ENCODE results near the gene KRT8.
"Not testable (repeated sequence)": the region's sequence is repeated elsewhere in the genome, so short reads cannot be mapped to it uniquely, and the experiment has no call there.

KRT8 gene

GRCh38 chr12:52900166-52900895, 4.5 kb downstream of the KRT8 start:
- FAIRE-seq, result no peak

DNA sequence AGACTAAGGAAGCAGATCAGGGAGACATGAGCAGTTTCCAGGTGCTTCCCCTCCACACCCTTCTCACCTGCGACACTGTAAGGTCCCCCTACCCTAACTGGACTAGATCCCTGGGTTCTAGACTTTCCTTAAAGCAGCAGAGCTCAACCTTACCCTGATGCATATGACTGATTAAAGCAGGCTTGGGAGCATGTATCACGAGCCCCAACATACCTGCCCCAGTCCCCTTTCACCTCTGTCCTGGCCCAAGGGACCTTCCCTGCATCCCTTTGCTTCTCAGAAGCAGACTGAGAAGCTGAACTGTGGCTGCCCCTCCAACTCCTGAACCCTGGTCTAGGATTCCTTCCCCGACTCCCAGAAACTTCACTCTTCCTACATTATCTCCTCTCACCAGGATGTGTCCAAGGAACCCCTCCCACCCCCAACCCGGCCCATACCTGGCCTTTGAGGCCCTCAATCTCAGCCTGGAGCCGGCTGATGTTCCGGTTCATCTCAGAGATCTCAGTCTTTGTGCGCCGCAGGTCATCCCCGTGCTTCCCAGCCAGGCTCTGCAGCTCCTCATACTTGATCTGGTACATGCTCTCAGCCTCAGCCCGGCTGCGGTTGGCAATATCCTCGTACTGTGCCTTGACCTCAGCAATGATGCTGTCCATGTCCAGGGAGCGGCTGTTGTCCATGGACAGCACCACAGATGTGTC, 5.4 kb downstream of the KRT8 start:
- FAIRE-seq, result no peak

DNA sequence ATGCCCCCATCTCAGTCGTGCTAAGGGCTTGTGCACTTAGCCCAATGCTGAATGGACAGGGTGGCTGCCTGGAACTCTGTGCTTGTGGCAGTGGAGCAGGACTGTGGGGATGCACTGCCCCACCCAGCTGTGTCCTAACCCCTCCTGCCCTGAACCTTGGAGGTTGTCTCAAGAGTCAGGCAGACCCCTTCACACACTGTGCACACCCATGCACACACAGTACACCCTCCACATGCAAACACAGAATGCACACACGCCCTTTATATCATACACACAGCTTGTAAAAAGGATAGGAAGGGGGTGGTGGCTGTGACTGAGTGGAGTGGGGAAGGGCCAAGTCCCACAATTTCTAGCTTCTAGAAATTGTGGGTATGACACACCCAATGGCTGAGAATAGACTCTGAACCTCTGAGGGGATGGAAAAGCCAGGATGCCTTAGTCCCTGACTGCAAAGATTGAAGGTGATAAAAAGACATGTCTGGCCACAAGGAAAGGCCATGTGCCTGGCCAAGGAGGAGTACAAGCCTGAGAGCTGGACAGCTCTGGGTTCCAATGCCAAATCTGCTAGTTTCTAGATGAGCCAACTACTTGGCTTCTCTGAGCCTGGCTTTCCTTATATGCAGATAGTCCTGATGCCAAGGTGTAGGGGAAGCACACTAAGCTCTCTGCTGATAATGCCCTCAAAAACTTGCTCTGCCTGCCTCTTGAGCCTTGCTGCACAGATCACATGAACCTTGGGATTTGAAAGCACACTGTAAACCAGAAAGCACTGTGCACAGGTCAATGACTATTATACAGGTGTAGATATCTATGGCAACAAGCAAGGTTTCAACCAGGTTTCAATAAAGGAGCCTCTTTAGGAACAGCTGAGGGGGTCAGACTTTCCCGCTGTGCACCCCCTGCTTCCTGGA, 8.4 kb downstream of the KRT8 start:
- no peak for FAIRE-seq

GRCh38 chr12:52895726-52896189, 9.1 kb downstream of the KRT8 start:
- no peak for FAIRE-seq

DNA sequence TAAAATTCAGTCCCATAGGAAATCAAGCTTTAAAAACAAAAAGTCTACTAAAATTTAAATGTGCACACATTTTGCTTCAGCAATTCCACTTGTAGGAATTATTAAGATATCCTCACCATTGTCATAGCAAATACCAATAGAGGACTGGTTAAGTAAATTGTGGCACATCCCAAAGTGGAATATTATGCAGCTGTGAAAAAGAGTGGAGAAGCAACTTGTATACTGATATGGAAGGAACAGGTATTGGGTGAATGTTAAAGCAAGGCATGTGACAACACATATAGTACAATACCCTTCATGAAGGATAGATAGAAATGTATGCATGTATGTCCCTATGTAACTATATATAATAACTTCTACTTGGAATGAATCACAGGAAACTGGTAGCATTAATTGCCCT, 11.9 kb downstream of the KRT8 start:
- FAIRE-seq, result no peak

DNA sequence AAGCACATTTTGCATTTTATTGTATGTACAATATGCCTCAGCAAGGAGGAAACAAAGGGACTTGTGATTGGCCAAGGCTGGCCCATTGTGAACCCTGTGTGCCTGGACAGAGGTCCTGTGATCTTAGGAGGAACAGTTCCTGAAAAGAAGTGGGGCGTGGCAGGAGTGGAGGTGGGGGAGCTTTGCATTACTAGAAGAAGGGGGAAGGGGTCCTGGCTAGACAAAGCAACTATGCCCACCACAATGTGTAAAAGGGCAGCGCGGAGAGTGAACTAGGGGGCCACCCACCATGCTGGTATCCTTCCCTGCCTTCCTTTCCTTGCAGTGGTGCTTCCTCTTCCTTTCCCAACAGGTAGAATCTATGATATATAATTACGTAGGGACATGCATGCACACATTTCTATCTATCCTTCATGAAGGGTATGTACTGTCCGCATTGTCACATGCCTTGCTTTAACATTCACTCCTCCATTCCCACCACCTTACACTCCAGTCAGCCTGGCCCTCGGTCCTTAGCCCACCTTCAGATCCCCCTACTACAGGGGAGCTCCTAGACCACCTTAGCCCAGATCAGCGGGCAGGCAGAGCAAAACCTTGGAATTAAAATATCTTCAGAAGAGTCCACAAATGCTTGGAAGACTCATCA, 12.5 kb downstream of the KRT8 start:
- no peak for FAIRE-seq

GRCh38 chr12:52891044-52891443, 13.8 kb downstream of the KRT8 start:
- no peak for FAIRE-seq

- FAIRE-seq, result no peak
Measured at GRCh38 chr12:52890417-52890816, 14.5 kb downstream of the KRT8 start.

GRCh38 chr12:52884526-52885293, 20.2 kb downstream of the KRT8 start:
- FAIRE-seq, result no peak

- not testable (repeated sequence) for FAIRE-seq
Measured at GRCh38 chr12:52880499-52880898, 24.4 kb downstream of the KRT8 start.

DNA sequence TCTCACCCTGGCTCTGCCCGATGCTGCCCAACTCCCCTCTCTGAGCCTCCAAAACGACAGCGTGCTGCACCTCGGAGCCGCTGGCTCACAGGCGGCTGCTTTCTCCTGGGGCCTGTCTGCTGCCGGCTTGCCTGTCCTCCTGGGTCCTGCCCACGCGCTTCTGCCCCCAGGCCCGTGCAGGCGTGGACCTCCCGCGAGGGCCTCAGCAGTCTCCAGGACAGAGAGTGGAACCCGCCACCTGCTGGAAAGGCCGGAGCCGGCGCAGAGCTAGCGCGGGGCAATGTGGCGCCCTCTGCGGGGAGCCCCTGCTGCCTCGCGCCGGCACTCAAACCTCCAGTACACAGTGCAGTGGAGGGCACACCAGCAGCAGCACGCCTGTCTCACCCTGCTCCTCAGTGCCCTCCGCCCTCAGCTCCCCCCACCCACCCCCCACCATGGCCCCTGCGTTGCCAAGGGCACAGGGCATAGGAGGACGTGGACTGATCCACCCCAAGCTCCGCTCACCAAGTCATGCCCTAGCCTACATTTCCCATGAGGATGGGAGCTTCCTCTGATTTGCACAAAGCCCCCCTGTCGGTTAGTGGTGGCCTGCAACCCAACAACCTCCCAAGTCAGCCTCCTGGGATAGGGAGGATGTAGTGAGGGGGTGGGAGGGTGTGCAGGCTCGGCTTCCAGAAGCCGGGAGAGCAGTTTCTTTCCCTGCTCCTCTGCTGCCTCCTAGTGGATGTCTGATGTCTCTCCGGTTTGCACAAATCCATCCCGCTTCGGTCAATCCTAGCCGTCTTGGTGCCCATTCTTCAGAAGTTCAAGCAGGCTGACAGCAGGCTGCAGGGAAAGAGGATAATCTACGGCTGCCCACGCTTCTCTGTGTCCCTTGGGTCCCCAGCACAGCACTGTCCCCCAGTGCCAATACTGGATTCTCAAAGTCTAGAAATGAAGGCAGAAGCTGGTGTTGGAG, 25.2 kb downstream of the KRT8 start:
- no peak for FAIRE-seq

- FAIRE-seq, result no peak
Measured at GRCh38 chr12:52878507-52879393, 26.1 kb downstream of the KRT8 start.

DNA sequence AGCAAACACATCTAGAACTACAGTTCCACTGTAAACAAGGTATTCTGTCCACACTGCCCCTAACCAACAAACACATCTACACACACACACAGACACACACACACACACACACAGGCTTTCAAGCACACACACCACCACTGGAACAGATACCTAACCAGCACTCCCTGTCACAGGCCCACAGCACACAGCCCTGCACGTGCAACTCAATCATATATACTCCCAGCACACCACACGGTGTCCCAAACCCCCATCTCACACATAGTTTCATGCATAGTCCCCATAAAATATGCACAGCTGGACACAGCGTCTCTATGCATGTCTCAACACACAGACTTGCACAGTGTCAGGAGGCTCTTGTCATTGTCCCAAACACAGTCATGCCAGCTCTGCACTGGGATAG, 27.6 kb downstream of the KRT8 start:
- FAIRE-seq, result no peak

DNA sequence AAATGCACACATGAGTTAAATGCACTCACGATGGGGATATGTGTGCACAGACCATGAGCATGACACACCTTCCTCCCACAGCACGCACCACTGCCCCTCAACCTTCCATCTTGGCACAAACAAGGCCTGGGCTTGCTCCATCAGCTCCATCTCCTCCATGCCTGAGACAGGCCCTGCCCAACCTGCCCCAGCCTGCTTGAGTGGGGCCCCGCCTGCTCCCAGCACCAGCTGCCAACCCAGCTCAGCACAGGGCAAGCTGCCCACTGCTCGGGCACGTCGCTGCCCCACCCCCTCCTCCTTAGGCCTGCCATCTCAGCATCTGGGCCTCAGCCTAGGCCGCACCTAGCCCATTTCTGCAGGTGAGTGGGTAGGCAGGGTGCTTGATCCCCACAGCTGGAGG, 28.5 kb downstream of the KRT8 start:
- FAIRE-seq, result no peak

DNA sequence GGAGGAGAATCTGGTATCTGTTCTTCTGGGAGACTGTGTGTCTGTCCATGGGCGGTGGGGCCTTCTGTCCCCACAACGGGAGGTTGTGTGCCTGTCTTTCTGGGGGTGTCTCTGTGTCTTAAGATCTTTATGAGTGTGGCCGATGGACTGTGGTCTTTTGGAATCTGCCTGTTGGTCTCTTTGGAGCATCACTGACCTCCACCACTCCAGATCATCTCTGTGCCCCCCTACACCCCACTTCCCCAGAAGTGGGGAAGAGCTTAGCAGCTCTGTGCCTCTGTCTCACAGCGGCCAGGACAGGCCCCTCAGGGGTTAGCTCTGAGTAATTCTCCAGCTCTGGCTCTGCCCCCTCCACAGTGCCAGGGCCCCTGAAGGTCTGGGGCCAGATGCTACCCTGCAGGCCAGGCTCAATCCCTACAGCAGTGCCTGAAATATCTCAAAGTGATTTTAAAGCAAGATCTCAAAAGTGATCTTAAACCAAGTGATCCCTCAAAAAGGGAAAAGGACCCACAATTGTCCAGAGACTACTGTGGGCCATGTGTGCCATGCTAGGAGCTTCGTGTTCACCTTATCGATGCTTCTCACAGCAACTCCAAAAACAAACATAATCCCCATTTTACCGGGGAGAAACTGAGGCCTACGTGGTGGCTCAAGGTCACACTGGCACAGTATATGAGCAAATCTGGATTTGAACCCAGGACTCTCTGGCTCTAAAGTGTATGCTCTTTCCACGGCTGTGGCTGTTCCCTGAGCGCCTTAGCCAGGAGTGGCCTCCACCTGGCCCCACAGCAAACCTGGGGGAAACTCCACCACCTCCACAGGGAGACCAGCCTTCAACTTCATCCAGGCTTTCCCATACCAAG, 30.1 kb downstream of the KRT8 start:
- FAIRE-seq, result no peak

- no peak for FAIRE-seq
Measured at GRCh38 chr12:52873832-52874572, 30.9 kb downstream of the KRT8 start.

DNA sequence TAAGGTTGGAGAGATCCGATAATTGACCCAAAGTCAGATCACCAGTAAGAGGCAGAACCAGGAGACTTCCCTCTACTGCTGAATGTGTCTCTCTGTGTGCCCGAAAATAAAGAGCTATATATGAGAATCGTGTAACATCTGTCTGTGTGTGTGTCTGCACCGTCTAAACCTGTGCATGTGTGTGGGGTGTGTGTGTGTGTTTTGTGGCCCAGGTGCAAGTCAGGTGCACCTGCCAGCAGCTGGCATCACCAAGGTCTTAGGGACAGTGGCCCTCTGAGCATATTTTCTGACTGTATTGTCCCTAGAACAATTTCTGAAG, 31.4 kb downstream of the KRT8 start:
- no peak for FAIRE-seq
